ENCODE results near the gene OSBPL10. TPM values are rescaled to one million over a fixed set of nuclear protein-coding genes. Genes with fewer than 3 reads are reported as not detected.

Gene OSBPL10
- total and polyA plus RNA-seq, 2 donors (not counting 1 experiment from before 2014, with no cell fraction given), result 7.1 to 7.5 TPM

- DNase-seq (ENCODE audit: low read depth in 2 of 2), result no peak
- TF ChIP-seq EZH2 (IDR thresholded peaks at IDR 0.05; ENCODE audit: low read length, missing control alignments), result no peak
- no peak for TF ChIP-seq CTCF (conservative IDR thresholded peaks at IDR 0.05 in 1 of 2, IDR thresholded peaks at IDR 0.05 in 1 of 2; ENCODE audit: low read depth in 1 of 2, low read length in 2 of 2)
Measured at GRCh38 chr3:31750341-31750740, 230.7 kb downstream of the OSBPL10 start.

GRCh38 chr3:31748933-31749295 is 232.1 kb downstream of the OSBPL10 start:
- no peak for DNase-seq (ENCODE audit: low read depth in 2 of 2)
- Histone ChIP-seq H3K27ac (ENCODE audit: insufficient read depth, low read length) (no peak overlapping the region), H2AFZ (ENCODE audit: low read length) (no peak overlapping the region), H4K20me1 (ENCODE audit: control insufficient read depth, extremely low read depth, insufficient read depth, low read length) (no peaks in the 10 kb centered on the region), H3K9me3 (ENCODE audit: control insufficient read depth, insufficient read depth, low read depth, low read length) (no peaks in the 10 kb centered on the region), H3K4me3 (replicated peaks in 1 of 4; ENCODE audit: control extremely low read depth in 1 of 4, insufficient read depth in 1 of 4, low read depth in 3 of 4, low read length in 4 of 4) (no peak overlapping the region), H3K9ac (ENCODE audit: insufficient read depth, low read length) (no peak overlapping the region), H3K4me1 (ENCODE audit: control insufficient read depth, extremely low read depth, insufficient read depth, low read length) (no peaks in the 10 kb centered on the region), H3K79me2 (ENCODE audit: control insufficient read depth, insufficient read depth, low read length) (no peaks in the 10 kb centered on the region), H3K36me3 (ENCODE audit: control insufficient read depth, insufficient read depth, low read length) (no peaks in the 10 kb centered on the region), H3K27me3 (ENCODE audit: control insufficient read depth, insufficient read depth, low read length) (no peaks in the 10 kb centered on the region), H3K4me2 (ENCODE audit: extremely low read depth, insufficient read depth, low read length) (no peak overlapping the region)
- TF ChIP-seq EZH2 (IDR thresholded peaks at IDR 0.05; ENCODE audit: low read length, missing control alignments), result no peak
- no peak for TF ChIP-seq CTCF (conservative IDR thresholded peaks at IDR 0.05 in 1 of 2, IDR thresholded peaks at IDR 0.05 in 1 of 2; ENCODE audit: low read depth in 1 of 2, low read length in 2 of 2)

More at GRCh38 chr3:31750341-31750740, 230.7 kb downstream of the OSBPL10 start:
- H3K36me3 ChIP-seq (ENCODE audit: control insufficient read depth, insufficient read depth, low read length), result no peaks in the 10 kb centered on the region
- H3K4me3 ChIP-seq (replicated peaks in 1 of 4; ENCODE audit: control extremely low read depth in 1 of 4, insufficient read depth in 1 of 4, low read depth in 3 of 4, low read length in 4 of 4), result no peak overlapping the region
- H3K4me1 ChIP-seq (ENCODE audit: control insufficient read depth, extremely low read depth, insufficient read depth, low read length), result no peaks in the 10 kb centered on the region
- H2AFZ ChIP-seq (ENCODE audit: low read length), result no peak overlapping the region
- H3K27ac ChIP-seq (ENCODE audit: insufficient read depth, low read length), result no peak overlapping the region
- no peaks in the 10 kb centered on the region for H4K20me1 ChIP-seq (ENCODE audit: control insufficient read depth, extremely low read depth, insufficient read depth, low read length)
- no peak overlapping the region for H3K4me2 ChIP-seq (ENCODE audit: extremely low read depth, insufficient read depth, low read length)
- no peaks in the 10 kb centered on the region for H3K79me2 ChIP-seq (ENCODE audit: control insufficient read depth, insufficient read depth, low read length)
- H3K9ac ChIP-seq (ENCODE audit: insufficient read depth, low read length), result no peak overlapping the region
- no peaks in the 10 kb centered on the region for H3K27me3 ChIP-seq (ENCODE audit: control insufficient read depth, insufficient read depth, low read length)
- no peaks in the 10 kb centered on the region for H3K9me3 ChIP-seq (ENCODE audit: control insufficient read depth, insufficient read depth, low read depth, low read length)

- no peak for DNase-seq (ENCODE audit: low read depth in 2 of 2)
- Histone ChIP-seq H4K20me1 (ENCODE audit: control insufficient read depth, extremely low read depth, insufficient read depth, low read length) (no peaks in the 10 kb centered on the region), H3K36me3 (ENCODE audit: control insufficient read depth, insufficient read depth, low read length) (no peaks in the 10 kb centered on the region), H3K4me2 (ENCODE audit: extremely low read depth, insufficient read depth, low read length) (no peak overlapping the region), H3K27ac (ENCODE audit: insufficient read depth, low read length) (no peak overlapping the region), H3K4me1 (ENCODE audit: control insufficient read depth, extremely low read depth, insufficient read depth, low read length) (no peaks in the 10 kb centered on the region), H3K79me2 (ENCODE audit: control insufficient read depth, insufficient read depth, low read length) (no peaks in the 10 kb centered on the region), H3K9ac (ENCODE audit: insufficient read depth, low read length) (no peak overlapping the region), H3K9me3 (ENCODE audit: control insufficient read depth, insufficient read depth, low read depth, low read length) (no peaks in the 10 kb centered on the region), H3K4me3 (replicated peaks in 1 of 4; ENCODE audit: control extremely low read depth in 1 of 4, insufficient read depth in 1 of 4, low read depth in 3 of 4, low read length in 4 of 4) (no peak overlapping the region), H3K27me3 (ENCODE audit: control insufficient read depth, insufficient read depth, low read length) (no peaks in the 10 kb centered on the region), H2AFZ (ENCODE audit: low read length) (no peak overlapping the region)
- TF ChIP-seq CTCF (conservative IDR thresholded peaks at IDR 0.05 in 1 of 2, IDR thresholded peaks at IDR 0.05 in 1 of 2; ENCODE audit: low read depth in 1 of 2, low read length in 2 of 2) (no peak), EZH2 (IDR thresholded peaks at IDR 0.05; ENCODE audit: low read length, missing control alignments) (no peak)
Measured at GRCh38 chr3:31748281-31748932, 232.7 kb downstream of the OSBPL10 start.

All from fibroblast of lung (primary cell).